ENCODE results near the gene FSIP1.

- no peak for TF ChIP-seq CTCF (IDR thresholded peaks at IDR 0.05)
- TF ChIP-seq POLR2A (IDR thresholded peaks at IDR 0.05): no peak
Observed at GRCh38 chr15:39788108-39788507, 5.5 kb upstream of the FSIP1 start.
